Limb (tissue), 2 donors: Measurements from ENCODE around the gene MYO18A.

ENCODE experiments used
- DNase-seq, 2 donors: peaks; one replicate each; pipeline ENCODE4 v3.0.0-alpha.2; 2016; ENCODE audit errors: extremely low spot score in 2 of 2

Gene MYO18A

DNA sequence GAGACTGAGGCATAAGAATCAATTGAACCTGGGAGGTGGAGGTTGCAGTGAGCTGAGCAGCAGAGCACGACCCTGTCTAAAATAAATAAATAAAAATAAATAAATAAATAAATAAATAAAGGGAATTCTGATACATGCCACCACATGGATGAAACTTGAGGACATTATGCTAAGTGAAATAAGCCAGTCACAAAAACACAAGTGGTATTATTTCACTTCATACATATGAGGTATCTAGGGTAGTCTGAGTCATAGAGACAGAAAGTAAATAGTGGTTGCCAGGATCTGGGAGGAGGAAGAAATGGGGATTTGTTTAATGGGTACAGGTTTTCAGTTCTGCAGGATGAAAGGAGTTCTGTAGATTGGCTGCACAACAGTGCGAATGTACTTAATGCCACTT lies 120.9 kb downstream of the MYO18A start:
- DNase-seq, result no peak

GRCh38 chr17:29058391-29058790 lies 121.8 kb downstream of the MYO18A start:
- DNase-seq, result no peak

GRCh38 chr17:29057361-29057760 lies 122.8 kb downstream of the MYO18A start:
- DNase-seq, result no peak

- no peak for DNase-seq
Observed at GRCh38 chr17:29054835-29055234, 125.4 kb downstream of the MYO18A start.

GRCh38 chr17:29051731-29052130 lies 128.5 kb downstream of the MYO18A start:
- DNase-seq, result no peak

GRCh38 chr17:29051194-29051593 lies 129.0 kb downstream of the MYO18A start:
- DNase-seq, result no peak

GRCh38 chr17:29050176-29050575 lies 130.0 kb downstream of the MYO18A start:
- DNase-seq, result no peak

- no peak for DNase-seq
Observed at GRCh38 chr17:29049541-29050145, 130.6 kb downstream of the MYO18A start.

GRCh38 chr17:29048440-29049368 lies 131.5 kb downstream of the MYO18A start:
- peak in 1 of 2 donors; percentile 68 for DNase-seq

DNA sequence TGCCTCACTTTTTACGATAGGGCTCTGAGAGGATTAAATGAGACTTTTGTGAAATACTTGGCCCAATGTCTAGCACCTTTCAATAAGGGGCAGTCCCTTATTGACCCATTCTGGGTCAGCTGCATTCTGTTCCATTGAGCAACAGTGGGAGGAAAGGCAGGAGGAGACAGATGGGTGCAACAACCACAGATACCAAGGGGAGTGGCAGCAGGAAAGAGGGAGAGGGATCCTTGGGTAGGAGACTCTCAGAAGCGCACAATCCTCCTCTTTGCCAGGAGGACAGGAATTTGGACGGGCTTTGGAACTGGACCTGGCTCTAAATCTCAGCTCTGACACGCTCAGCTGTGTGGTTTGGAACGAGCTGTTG lies 133.7 kb downstream of the MYO18A start:
- DNase-seq, result no peak

DNA sequence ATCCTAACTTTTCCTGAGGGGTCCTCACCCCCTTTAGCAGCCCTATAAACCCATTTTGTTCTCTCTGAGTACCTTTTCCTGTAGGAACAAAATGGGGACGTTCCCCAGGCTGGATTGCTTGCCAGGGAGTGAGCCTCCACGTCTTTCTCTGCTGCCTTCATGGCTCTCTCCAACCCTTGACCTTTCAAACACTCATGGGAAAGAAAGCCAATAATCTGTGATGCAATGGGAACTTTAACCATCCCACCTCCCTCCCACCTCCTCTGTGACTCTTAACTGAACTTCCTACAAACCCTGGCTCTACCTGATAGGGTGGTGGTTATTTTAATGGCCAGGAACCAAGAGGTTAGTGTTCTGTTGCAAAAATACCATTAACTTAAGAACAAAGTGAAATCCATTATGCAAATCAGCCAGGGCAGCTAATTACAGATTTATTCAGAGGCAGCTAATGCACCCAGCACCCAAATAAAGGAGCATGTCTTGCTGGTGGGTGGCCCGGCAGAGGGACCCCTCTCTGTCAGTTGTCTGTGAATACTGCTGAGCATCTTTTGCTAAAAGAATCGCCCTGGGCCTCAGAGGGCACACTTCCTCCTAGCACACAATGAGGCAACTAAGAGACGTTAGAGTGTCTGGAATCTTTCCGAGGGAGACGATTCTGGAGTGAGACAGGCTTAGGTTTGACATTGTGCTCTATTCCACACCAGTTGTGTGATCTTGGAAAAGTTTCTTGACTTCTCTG lies 134.3 kb downstream of the MYO18A start:
- DNase-seq, result no peak

DNA sequence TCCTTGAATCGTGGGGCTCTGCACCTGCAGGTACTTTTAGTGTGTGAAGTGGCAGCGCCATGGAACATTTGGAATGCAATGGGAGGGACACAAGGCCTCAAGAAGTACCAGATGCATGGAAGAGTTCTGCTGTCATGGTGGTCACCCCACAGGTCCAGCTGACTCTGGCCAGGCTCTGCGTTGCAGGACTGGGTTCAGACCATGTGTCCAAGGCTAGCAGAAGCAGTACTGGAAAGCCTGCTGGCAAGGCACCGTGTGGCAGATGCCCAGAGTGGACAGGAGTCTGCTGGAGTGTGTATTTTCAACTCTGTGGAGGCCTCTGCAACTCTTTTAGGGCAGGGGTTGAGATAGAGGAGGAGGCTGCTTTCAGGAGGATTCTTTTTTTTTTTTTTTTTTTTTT lies 135.2 kb downstream of the MYO18A start:
- DNase-seq, result no peak

DNA sequence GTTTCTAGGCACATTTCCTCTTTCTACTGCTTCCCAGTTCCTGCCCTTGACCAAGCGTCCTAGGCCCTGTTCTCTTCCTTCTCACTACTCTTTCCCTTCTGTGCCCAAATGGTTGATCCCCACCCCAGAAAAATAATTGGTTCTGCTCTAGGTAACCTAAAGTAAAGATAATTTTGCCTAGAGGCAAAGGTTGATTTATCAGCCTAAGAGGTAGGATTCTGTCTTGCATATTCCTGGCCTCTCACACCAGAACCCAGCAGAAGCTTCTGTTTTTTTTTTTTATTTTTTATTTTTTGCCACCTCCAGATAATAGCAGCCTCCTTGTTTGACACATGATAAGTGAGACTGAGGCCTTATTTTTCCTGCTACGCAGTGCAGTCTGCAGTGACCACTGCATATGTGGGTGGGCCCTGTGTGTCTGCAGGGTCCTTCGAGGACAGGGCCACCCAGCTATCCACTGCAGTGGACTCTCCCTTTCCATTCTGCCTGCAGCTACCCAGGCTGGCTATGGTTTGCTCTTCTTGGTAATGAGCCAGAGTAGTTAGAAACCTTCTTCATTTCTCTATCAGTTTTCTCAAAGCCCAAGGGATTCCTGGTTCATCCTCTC lies 136.6 kb downstream of the MYO18A start:
- DNase-seq, result no peak

DNA sequence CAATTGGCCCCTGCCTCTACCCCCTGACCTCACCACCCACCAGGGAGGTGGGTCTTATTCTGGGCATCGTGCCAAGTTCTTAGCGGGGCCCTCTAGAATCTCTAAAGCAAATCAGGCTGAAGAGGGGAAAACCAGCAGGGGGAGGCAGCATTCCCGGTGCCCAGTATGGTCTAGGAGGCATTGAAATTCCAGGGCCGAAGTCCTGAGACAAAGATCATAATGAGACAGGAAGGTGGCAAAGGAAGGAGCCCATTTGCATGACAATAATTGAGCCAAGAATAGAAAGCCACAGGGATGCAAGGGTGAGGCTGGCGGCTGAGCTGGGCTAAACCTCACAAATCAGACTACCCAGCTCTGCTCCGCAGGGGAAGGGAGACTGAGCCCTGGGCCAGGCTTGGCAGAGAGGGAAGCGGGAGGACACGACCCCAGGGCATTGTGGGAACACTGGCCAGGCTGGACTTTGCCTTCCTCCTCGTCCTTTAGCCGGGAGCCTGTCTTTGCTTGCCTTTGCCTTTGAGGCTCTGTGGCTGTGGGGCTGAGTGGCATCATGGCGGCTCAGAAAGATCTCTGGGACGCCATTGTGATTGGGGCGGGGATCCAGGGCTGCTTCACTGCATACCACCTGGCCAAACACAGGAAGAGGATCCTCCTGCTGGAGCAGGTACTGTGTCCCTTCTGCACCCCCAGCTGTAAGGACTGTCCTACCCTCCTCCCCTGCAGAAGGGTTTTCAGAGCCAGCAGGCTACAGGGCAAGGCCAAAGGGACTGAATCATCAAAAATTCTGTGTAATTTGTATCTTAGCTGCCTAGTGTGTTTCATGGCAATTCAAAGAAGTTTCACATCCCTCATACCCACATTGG lies 137.3 kb downstream of the MYO18A start, which contains the start of gene PIPOX:
Gene PIPOX, plus strand, starts transcription at position 463 of the 860 bp plus-strand sequence. Its CDS starts 85 bp downstream, at position 548.
- DNase-seq, result peak; percentile 18 to 63

DNA sequence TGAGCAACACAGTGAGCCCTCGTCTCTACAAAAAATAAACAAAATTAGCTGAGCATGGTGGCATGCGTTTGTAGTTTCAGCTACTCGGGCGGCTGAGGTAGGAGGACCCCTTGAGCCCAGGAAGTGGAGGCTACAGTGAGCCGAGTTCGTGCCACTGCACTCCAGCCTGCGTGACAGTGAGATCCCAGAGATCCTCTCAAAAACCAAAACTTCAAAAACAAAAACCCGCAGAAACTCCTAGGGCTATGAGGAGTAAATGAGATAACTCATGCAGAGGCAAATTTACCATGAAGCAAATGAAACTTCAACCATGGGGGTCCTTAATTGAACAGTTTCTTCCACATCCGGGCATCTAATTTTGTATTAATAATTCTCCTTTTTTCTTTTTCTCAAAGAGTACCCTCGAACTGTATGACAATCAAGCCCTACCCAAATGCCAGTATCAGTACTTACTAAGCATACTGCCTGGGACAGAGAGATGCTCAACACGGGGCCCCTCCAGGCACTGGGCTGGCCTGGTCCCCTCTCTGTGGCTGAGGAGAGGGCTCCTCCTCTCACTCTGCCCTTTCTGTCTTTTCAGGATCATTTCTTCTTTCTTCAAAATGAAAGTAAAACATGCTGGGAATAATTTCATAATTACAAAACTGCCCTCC lies 138.0 kb downstream of the MYO18A start:
- no peak for DNase-seq

DNA sequence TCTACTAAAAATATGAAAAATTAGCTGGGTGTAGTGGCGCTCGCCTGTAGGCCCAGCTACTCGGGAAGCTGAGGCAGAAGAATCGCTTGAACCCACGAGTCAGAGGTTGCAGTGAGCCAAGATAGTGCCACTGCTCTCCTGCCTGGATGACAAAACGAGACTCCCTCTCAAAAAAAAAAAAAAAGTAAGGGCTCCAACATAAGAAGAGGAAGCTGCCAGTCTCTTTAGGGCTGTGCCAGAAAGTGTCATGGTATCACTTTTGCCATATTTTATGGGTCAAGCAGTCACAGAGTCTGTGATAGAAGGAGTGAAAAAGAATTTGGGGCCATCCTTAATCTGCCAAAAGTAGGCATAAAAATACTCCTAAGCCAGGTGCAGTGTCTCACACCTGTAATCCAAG lies 138.6 kb downstream of the MYO18A start:
- no peak for DNase-seq

DNA sequence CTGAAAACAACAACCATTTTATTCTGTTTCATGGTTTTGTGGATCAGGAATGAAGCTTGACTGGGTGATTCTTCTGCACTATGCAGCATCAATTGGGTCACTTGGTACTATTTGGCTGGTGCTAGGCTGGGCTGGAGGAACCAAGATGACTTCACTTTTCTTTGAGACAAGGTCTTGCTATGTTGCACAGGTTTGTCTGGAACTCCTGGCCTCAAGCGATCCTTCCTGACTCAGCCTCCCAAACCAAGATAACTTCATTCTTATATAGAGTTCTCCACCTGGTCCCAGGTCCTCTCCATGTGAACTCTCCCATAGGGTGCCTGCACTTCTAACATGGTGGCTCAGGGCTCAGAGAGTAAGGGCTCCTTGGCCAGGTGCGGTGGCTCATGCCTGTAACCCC lies 139.1 kb downstream of the MYO18A start:
- no peak for DNase-seq

DNA sequence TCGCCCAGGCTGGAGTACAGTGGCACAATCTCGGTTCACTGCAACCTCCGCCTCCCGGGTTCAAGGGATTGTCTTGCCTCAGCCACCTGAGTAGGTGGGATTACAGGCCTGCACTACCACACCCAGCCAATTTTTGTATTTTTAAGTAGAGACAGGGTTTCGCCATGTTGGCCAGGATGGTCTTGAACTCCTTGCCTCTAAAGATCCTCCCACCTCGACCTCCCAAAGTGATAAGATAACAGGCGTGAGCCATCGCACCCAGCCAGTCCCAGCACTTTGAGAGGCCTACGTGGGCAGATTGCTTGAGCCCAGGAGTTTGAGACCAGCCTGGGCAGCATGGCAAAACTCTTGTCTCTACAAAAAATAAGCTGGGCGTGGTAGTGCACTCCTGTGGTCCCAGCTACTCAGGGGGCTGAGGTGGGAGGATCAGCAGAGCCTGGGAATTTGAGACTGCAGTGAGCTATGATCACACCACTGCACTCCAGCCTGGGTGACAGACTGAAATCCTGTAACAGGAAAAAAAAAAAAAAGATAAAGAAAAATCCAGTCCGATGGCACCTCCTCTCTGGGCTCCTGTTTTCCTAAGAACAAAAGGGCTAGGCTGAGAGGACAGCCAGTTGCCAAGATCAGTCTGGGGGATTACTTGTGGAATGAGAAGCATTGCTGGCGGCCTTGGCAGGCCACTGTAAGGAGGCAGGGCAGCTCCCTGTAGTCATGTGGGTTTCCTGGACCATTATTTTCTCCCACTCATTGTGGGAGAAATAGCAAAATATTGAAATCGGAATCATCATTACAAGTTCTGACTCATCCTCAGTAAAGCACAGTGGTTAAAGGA lies 140.2 kb downstream of the MYO18A start:
- DNase-seq, result peak in 1 of 2 donors; percentile 38

- no peak for DNase-seq
Observed at GRCh38 chr17:29038085-29038795, 142.0 kb downstream of the MYO18A start.
